K562 (cell line): Measurements from ENCODE around the gene RNF207. TPM values are rescaled to one million over a fixed set of nuclear protein-coding genes. Genes with fewer than 3 reads are reported as not detected.
A peak's percentile ranks its signal among the peaks of the same experiment; 100 is the strongest.

ENCODE experiments used
- CREB3 ChIP-seq: fragments of 450-650 bp; conservative IDR thresholded peaks from 2 replicates; pipeline ENCODE4 v1.6.1; 2016; ENCODE audit warnings: missing genetic modification characterization, low read depth, mild to moderate bottlenecking, missing compliant biosample characterization, moderate library complexity
- DIDO1 ChIP-seq: fragments of 450-650 bp; IDR thresholded peaks from 2 replicates; pipeline ENCODE4 v1.6.1; 2016; ENCODE audit warnings: low read depth, missing biosample characterization, missing genetic modification characterization
- FOXP1 ChIP-seq: sonication (generic); formaldehyde crosslinking; IDR thresholded peaks from 2 replicates; pipeline ENCODE4 v1.8.0; 2022; ENCODE audit warnings: mild to moderate bottlenecking, missing genetic modification reagents
- HMG20A ChIP-seq: fragments of 450-650 bp; formaldehyde crosslinking; conservative IDR thresholded peaks from 2 replicates; pipeline ENCODE4 v1.4.0; 2020; ENCODE audit warnings: mild to moderate bottlenecking, mixed read lengths
- HNRNPL ChIP-seq: fragments of 200-400 bp; formaldehyde crosslinking; IDR thresholded peaks from 2 replicates; pipeline ENCODE4 v1.6.1; 2017; ENCODE audit warnings: low read depth, mild to moderate bottlenecking, low read length
- IRF2 ChIP-seq: sonication (generic); formaldehyde crosslinking; IDR thresholded peaks from 2 replicates; pipeline ENCODE4 v1.8.1; 2022; ENCODE audit warnings: mild to moderate bottlenecking, missing genetic modification reagents
- MTA2 ChIP-seq: fragments of 450-650 bp; IDR thresholded peaks from 2 replicates; pipeline ENCODE4 v1.6.1; 2016; ENCODE audit warnings: low read depth
- MYC ChIP-seq, 2 experiments: fragments of 250-450 bp in 1 of 2; sonication (Bioruptor Pico) in 1 of 2; IDR thresholded peaks; 2 replicates each; pipeline versions ENCODE4 v1.5.1 to v1.6.1; 2012 to 2021; ENCODE audit warnings: low read depth in 2 of 2, borderline replicate concordance in 1 of 2, improper control_type of control experiment in 1 of 2, low read length in 1 of 2, mild to moderate bottlenecking in 1 of 2, moderate library complexity in 1 of 2
- RBBP5 ChIP-seq: fragments of 200-600 bp; sonication (generic); IDR thresholded peaks from 2 replicates; pipeline ENCODE4 v1.6.1; 2012; ENCODE audit warnings: borderline replicate concordance, mild to moderate bottlenecking, low read length, control low read depth, inconsistent platforms; ENCODE audit not compliant: insufficient read depth, poor library complexity, severe bottlenecking
- RCOR1 ChIP-seq, 2 experiments: IDR thresholded peaks; 2 replicates each; pipeline ENCODE4 v1.6.1; 2012; ENCODE audit warnings: low read depth in 2 of 2, low read length in 2 of 2, borderline replicate concordance in 1 of 2, improper control_type of control experiment in 1 of 2
- SNAPC5 ChIP-seq: fragments of 250-450 bp; sonication (Bioruptor Pico); IDR thresholded peaks from 2 replicates; pipeline ENCODE4 v1.8.0; 2021; ENCODE audit warnings: moderate library complexity, mild to moderate bottlenecking, inconsistent platforms
- ZFP36 ChIP-seq: fragments of 150-350 bp; IDR thresholded peaks from 2 replicates; pipeline ENCODE4 v1.6.1; 2018; ENCODE audit warnings: low read length, low read depth; ENCODE audit not compliant: partially characterized antibody
- ZNF134 ChIP-seq: fragments of 250-450 bp; sonication (Bioruptor Pico); conservative IDR thresholded peaks from 2 replicates; pipeline ENCODE4 v1.4.0; 2020
- ZNF165 ChIP-seq: fragments of 250-450 bp; sonication (Bioruptor Pico); IDR thresholded peaks from 2 replicates; pipeline ENCODE4 v1.4.0; 2020; ENCODE audit warnings: borderline replicate concordance
- ZNF318 ChIP-seq, 2 experiments: fragments of 450-650 bp; IDR thresholded peaks; 2 replicates each; pipeline ENCODE4 v1.6.1; 2016; ENCODE audit warnings: mild to moderate bottlenecking in 2 of 2, borderline replicate concordance in 1 of 2, low read depth in 1 of 2, moderate library complexity in 1 of 2
- ZNF644 ChIP-seq: fragments of 200-800 bp; sonication (Bioruptor generic); IDR thresholded peaks from 2 replicates; pipeline ENCODE4 v1.6.1; 2016; ENCODE audit warnings: low read depth, missing genetic modification characterization, missing compliant biosample characterization
- ZZZ3 ChIP-seq: fragments of 450-650 bp; IDR thresholded peaks from 2 replicates; pipeline ENCODE4 v1.6.1; 2016; ENCODE audit warnings: antibody characterized with exemption, mild to moderate bottlenecking, moderate library complexity
- polyA plus RNA-seq, 8 experiments: library from polyadenylated mRNA; depleted of rRNA in 4 of 8; stranded (reverse) in 5 of 8; unstranded in 3 of 8; fragments of >200 nt; fragmentation: Nextera tagmentation in 2 of 8; fragmentation: Illumina TruSeq in 1 of 8; extraction: Ambion mirVana in 2 of 8; extraction: Trizol in 1 of 8; gene quantifications; 2 replicates each; pipeline versions ENCODE4 v1.2.1 to v1.2.3, GENCODE V29; 2011 to 2014; ENCODE audit warnings: inconsistent platforms in 1 of 8, missing spikeins in 1 of 8
- total RNA-seq, 7 experiments: library from RNA; depleted of rRNA in 6 of 7; stranded (reverse); fragments of >200 nt in 6 of 7; fragmentation: Illumina TruSeq in 2 of 7; extraction: Trizol in 2 of 7; gene quantifications; 2 replicates each; pipeline versions ENCODE4 v1.2.1 to v1.2.3, GENCODE V29; 2011 to 2021; ENCODE audit warnings: low replicate concordance in 1 of 7

The RNF207 gene
- total and polyA plus RNA-seq, 9 of the 15 experiments (the other 6 are each of a cell fraction or from before 2014, with no cell fraction given), result 2.7 to 30.6 (median 12.9) TPM

GRCh38 chr1:6199298-6200187 lies 6.4 kb upstream of the RNF207 start, which contains the start of gene RPL22 (continued):
- TF ChIP-seq ZNF318 (IDR thresholded peaks at IDR 0.05; ENCODE audit: borderline replicate concordance in 1 of 2, low read depth in 1 of 2), result no peak
- TF ChIP-seq IRF2, result no peak
- TF ChIP-seq ZNF644 (tag), result no peak; the same call in 1 of the 2 replicates
- TF ChIP-seq ZNF134 (CRISPR knock-in tag), result no peak; the same call in 1 of the 2 replicates
- TF ChIP-seq RCOR1 (IDR thresholded peaks at IDR 0.05; ENCODE audit: borderline replicate concordance in 1 of 2, low read depth in 2 of 2, low read length in 2 of 2), result peak in 1 of 2 experiments; percentile 75; a peak in 2 of 4 replicates
- no peak for TF ChIP-seq DIDO1 (tag)
- TF ChIP-seq ZZZ3, result 0 out of 2 replicates have a peak, but pooled peaks have one; percentile 64
- TF ChIP-seq RBBP5, result peak; percentile 99
- TF ChIP-seq ZNF165, result no peak
- no peak for TF ChIP-seq CREB3 (tag)
- peak; percentile 73; the same call in 1 of the 2 replicates for TF ChIP-seq HNRNPL
- no peak for TF ChIP-seq MTA2
- no peak for TF ChIP-seq SNAPC5 (CRISPR knock-in tag)
- peak; percentile 98 for TF ChIP-seq MYC (IDR thresholded peaks at IDR 0.05; ENCODE audit: low read depth, low read length)
- peak; percentile 99; the same call in 1 of the 2 replicates for TF ChIP-seq MYC (CRISPR knock-in tag; IDR thresholded peaks at IDR 0.05; ENCODE audit: borderline replicate concordance, low read depth)
- TF ChIP-seq HMG20A (CRISPR knock-in tag), result no peak
- peak; percentile 95 for TF ChIP-seq FOXP1 (CRISPR knock-in tag)
- TF ChIP-seq ZFP36, result peak; percentile 42
